HepG2 (cell line): ENCODE results near the gene FNDC3B. TPM values are rescaled to one million over a fixed set of nuclear protein-coding genes. Genes with fewer than 3 reads are reported as not detected.

Experiments
- ATAC-seq: fragments of 200-7000 bp; cut with Tn5 transposase; 3 replicates; pipeline ENCODE4 v1.9.1; 2020; ENCODE audit warnings: mild to moderate bottlenecking, moderate library complexity
- BruUV-seq: library from RNA; stranded (reverse); fragments of 400-500 nt; replicated peaks from 2 replicates; lab custom pipeline; 2021; lab: Mats Ljungman, UMichigan
- CTCF ChIA-PET: fragments of 300-600 bp; formaldehyde crosslinking; extraction: SDS; loops from one replicate; lab custom pipeline; 2021; ENCODE audit warnings: low total read pairs, inconsistent platforms, low intra/inter-chr PET ratio; lab: Yijun Ruan, JAX
- POLR2A ChIA-PET: fragments of 350-600 bp; sonication (Branson Sonifier 250); formaldehyde crosslinking; loops from one replicate; lab custom pipeline; 2020; ENCODE audit warnings: antibody characterized with exemption, inconsistent platforms; lab: Yijun Ruan, JAX
- DNase-seq: peaks from one replicate; pipeline ENCODE4 v3.0.0-alpha.2; 2015; ENCODE audit warnings: low spot score
- FAIRE-seq: peaks from 3 replicates; lab custom pipeline; 2011; peaks lifted over from hg19 to GRCh38; lab: Jason Lieb, UNC
- H2AFZ ChIP-seq: one replicate; pipeline ENCODE4 v1.6.1; 2011; ENCODE audit warnings: low read length, inconsistent platforms
- H3K27ac ChIP-seq: fragments of 300-600 bp; 3 replicates; pipeline ENCODE4 v1.8.0; 2011; ENCODE audit warnings: mixed run types, mild to moderate bottlenecking, mixed read lengths, low read length, inconsistent platforms; ENCODE audit not compliant: insufficient read depth; ENCODE audit errors: extremely low read length
- H3K27me3 ChIP-seq, 2 experiments: fragments of 200-600 bp in 1 of 2; 2 replicates in 1 of 2; 3 replicates in 1 of 2; pipeline versions ENCODE4 v1.6.0 to v1.8.0; 2011; ENCODE audit warnings: low read length in 2 of 2, mild to moderate bottlenecking in 2 of 2, moderate library complexity in 2 of 2, inconsistent platforms in 1 of 2; ENCODE audit not compliant: insufficient read depth in 2 of 2, control insufficient read depth in 1 of 2
- H3K36me3 ChIP-seq, 2 experiments: fragments of 200-600 bp in 1 of 2; replicated peaks in 1 of 2; 2 replicates in 1 of 2; 3 replicates in 1 of 2; pipeline versions ENCODE4 v1.5.1 to v1.8.0; 2011; ENCODE audit warnings: low read length in 2 of 2, inconsistent platforms in 1 of 2; ENCODE audit not compliant: insufficient read depth in 2 of 2, control insufficient read depth in 1 of 2
- H3K4me1 ChIP-seq: 2 replicates; pipeline ENCODE4 v1.5.1; 2012; ENCODE audit warnings: low read length, inconsistent platforms; ENCODE audit not compliant: insufficient read depth
- H3K4me2 ChIP-seq: 2 replicates; pipeline ENCODE4 v1.6.0; 2011; ENCODE audit warnings: low read depth, low read length, inconsistent platforms
- H3K4me3 ChIP-seq, 3 experiments: fragments of 200-600 bp in 1 of 3; sonication (generic), shearing (Covaris generic) in 1 of 3; replicated peaks in 1 of 3; 2 replicates each; pipeline ENCODE4 v1.5.1; 2011 to 2016; ENCODE audit warnings: low read length in 3 of 3, inconsistent platforms in 2 of 3, low read depth in 2 of 3, mild to moderate bottlenecking in 2 of 3, control low read depth in 1 of 3, mixed read lengths in 1 of 3; ENCODE audit not compliant: insufficient read depth in 1 of 3
- H3K79me2 ChIP-seq: one replicate; pipeline ENCODE4 v1.6.1; 2011; ENCODE audit warnings: low read length, inconsistent platforms; ENCODE audit not compliant: insufficient read depth
- H3K9ac ChIP-seq: 2 replicates; pipeline ENCODE4 v1.6.0; 2011; ENCODE audit warnings: mild to moderate bottlenecking, low read depth, low read length, inconsistent platforms; ENCODE audit not compliant: insufficient read depth
- H3K9me3 ChIP-seq: 2 replicates; pipeline ENCODE4 v1.5.1; 2012; ENCODE audit warnings: mild to moderate bottlenecking, low read length
- H4K20me1 ChIP-seq: 2 replicates; pipeline ENCODE4 v1.6.0; 2011; ENCODE audit warnings: inconsistent platforms, mild to moderate bottlenecking, low read length, moderate library complexity; ENCODE audit not compliant: insufficient read depth
- EHMT2 ChIP-seq: fragments of 200-600 bp; sonication (generic); IDR thresholded peaks from 2 replicates; pipeline ENCODE4 v1.7.0; 2017; ENCODE audit warnings: antibody characterized with exemption, low read depth, low read length, borderline replicate concordance
- MED13 ChIP-seq: sonication (generic); formaldehyde crosslinking; IDR thresholded peaks from 2 replicates; pipeline ENCODE4 v1.5.0; 2020; ENCODE audit warnings: missing genetic modification reagents
- MTF1 ChIP-seq: sonication (generic); formaldehyde crosslinking; IDR thresholded peaks from 2 replicates; pipeline ENCODE4 v1.5.0; 2020; ENCODE audit warnings: missing genetic modification reagents
- PHF5A ChIP-seq: IDR thresholded peaks from one replicate; pipeline ENCODE4 v1.6.1; 2018; ENCODE audit warnings: low read depth, missing genetic modification reagents; ENCODE audit not compliant: unreplicated experiment
- PPARG ChIP-seq: conservative IDR thresholded peaks from 2 replicates; pipeline ENCODE4 v1.6.1; 2016; ENCODE audit warnings: missing biosample characterization, missing genetic modification reagents
- RFXAP ChIP-seq: sonication (generic); formaldehyde crosslinking; IDR thresholded peaks from 2 replicates; pipeline ENCODE4 v1.4.0; 2020; ENCODE audit warnings: missing genetic modification reagents, borderline replicate concordance
- SRSF4 ChIP-seq: fragments of 200-400 bp; formaldehyde crosslinking; IDR thresholded peaks from one replicate; pipeline ENCODE4 v1.6.1; 2018; ENCODE audit warnings: mild to moderate bottlenecking, low read depth, low read length, moderate library complexity; ENCODE audit not compliant: poor library complexity, severe bottlenecking
- ZNF225 ChIP-seq: sonication (generic); formaldehyde crosslinking; IDR thresholded peaks from 2 replicates; pipeline ENCODE4 v1.4.0; 2020; ENCODE audit warnings: mild to moderate bottlenecking, missing genetic modification reagents
- ZNF619 ChIP-seq: sonication (generic); formaldehyde crosslinking; IDR thresholded peaks from 2 replicates; pipeline ENCODE4 v1.4.0; 2020; ENCODE audit warnings: mild to moderate bottlenecking, missing genetic modification reagents
- ZNF841 ChIP-seq: sonication (generic); formaldehyde crosslinking; IDR thresholded peaks from 2 replicates; pipeline ENCODE4 v1.8.1; 2023; ENCODE audit warnings: missing genetic modification reagents, borderline replicate concordance
- WGBS: methylation state at CpG from one replicate; pipeline ENCODE4 v1.1.6; 2017; ENCODE audit warnings: low lambda C conversion rate; 5-methylcytosine and 5-hydroxymethylcytosine counted together
- in situ Hi-C: cut with HindIII; loops from 2 replicates; pipeline ENCODE4 v1.10.0; 2017; ENCODE audit warnings: low pct_unique_long_range_greater_than_20kb; ENCODE audit not compliant: extremely low pct_ligation_motif_present
- intact Hi-C: fragments of 100-400 bp; cut with micrococcal nuclease; formaldehyde crosslinking; loops from one replicate; pipeline ENCODE4 v1.10.0; 2022; ENCODE audit not compliant: unreplicated experiment
- polyA plus RNA-seq, 8 experiments: library from polyadenylated mRNA; depleted of rRNA in 3 of 8; stranded (reverse) in 7 of 8; unstranded in 1 of 8; fragments of >200 nt; fragmentation: Illumina TruSeq in 4 of 8; extraction: Trizol in 4 of 8; gene quantifications; 2 replicates each; pipeline versions ENCODE4 v1.2.1 to v1.2.3, GENCODE V29; 2011 to 2016; ENCODE audit warnings: low read depth in 4 of 8, missing spikeins in 1 of 8, mixed read lengths in 1 of 8; ENCODE audit not compliant: insufficient read depth in 1 of 8
- total RNA-seq, 5 experiments: library from RNA; depleted of rRNA; stranded (reverse); fragments of >200 nt; fragmentation: Illumina TruSeq; extraction: Trizol; gene quantifications; 2 replicates each; pipeline ENCODE4 v1.2.3, GENCODE V29; 2016; ENCODE audit warnings: low read depth in 1 of 5

Gene FNDC3B
- total and polyA plus RNA-seq, 2 of the 13 experiments (the other 11 are each of a cell fraction or from before 2014, with no cell fraction given): 74.8 to 103 TPM

DNA sequence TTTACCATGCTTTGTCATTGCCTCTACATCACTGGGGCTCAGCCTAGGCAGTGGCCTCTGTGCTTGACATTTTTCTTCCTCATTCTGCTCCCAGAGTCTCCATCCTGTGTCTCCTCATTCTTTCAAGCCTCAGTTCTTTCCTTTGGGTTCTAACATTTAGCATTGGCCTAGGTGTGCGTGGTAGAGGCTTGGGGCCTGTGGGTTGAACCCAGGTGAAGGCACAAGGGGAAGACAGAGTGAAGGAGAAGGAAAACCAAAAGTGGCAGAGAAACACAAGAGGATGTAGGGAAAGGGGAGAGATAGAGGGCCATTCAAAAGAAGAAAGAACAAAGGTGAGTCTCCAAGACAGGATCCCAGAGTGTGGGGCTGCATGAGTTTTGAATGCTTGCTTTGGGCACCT is 75.7 kb downstream of the FNDC3B start (continued):
- no peak for TF ChIP-seq MTF1
- TF ChIP-seq SRSF4: no peak

- H3K4me1 ChIP-seq: peaks cover 96% of the 10 kb centered on the region
- H3K27ac ChIP-seq: peak overlapping the region; percentile 2
- DNase-seq (no peak), FAIRE-seq (no peak), ATAC-seq (no peak)
- WGBS: 96% methylated on average over 4 of the region's 4 CpGs
- intact Hi-C loops: no loop called here
- H3K79me2 ChIP-seq: peaks cover 96% of the 10 kb centered on the region
- H3K4me3 ChIP-seq: no peak overlapping the region
- H2AFZ ChIP-seq: no peak overlapping the region
- in situ Hi-C loops: no loop called here
- BruUV-seq: no TSS peak
- peaks cover 91% of the 10 kb centered on the region for H4K20me1 ChIP-seq
- H3K27me3 ChIP-seq: no peaks in the 10 kb centered on the region
- POLR2A ChIA-PET: interaction anchor here (0.6 kb wide), 1 partner anchor 11 kb away, joined by 3 read pairs; no protein-coding TSS in a partner anchor
- CTCF ChIA-PET: no interaction called here
- no peak overlapping the region for H3K4me2 ChIP-seq
- H3K36me3 ChIP-seq: peaks cover 21 to 70% of the 10 kb centered on the region in 2 experiments
- no peaks in the 10 kb centered on the region for H3K9me3 ChIP-seq
- TF ChIP-seq RFXAP (CRISPR knock-in tag) (no peak), PPARG (CRISPR knock-in tag) (no peak), ZNF841 (no peak), ZNF225 (CRISPR knock-in tag) (no peak), EHMT2 (no peak), ZNF619 (no peak), MED13 (CRISPR knock-in tag) (0 out of 2 replicates have a peak, but pooled peaks have one; percentile 29), PHF5A (CRISPR knock-in tag) (no peak)
- no peak overlapping the region for H3K9ac ChIP-seq
Observed at GRCh38 chr3:172115787-172116186, 76.4 kb downstream of the FNDC3B start.
